Left renal pelvis (tissue), 4 donors: ENCODE data around the gene SPECC1L. TPM values are rescaled to one million over a fixed set of nuclear protein-coding genes. Genes with fewer than 3 reads are reported as not detected.

Experiments
- DNase-seq, 4 donors: peaks; one replicate each; pipeline ENCODE4 v3.0.0-alpha.2; 2013; ENCODE audit warnings: low read depth in 4 of 4, low spot score in 3 of 4
- polyA plus RNA-seq, 4 donors: library from polyadenylated mRNA; unstranded; fragments of 120-200 nt; gene quantifications; one replicate each; pipeline ENCODE4 v1.2.1, GENCODE V29; 2013; ENCODE audit not compliant: insufficient read length in 4 of 4

The SPECC1L gene
- polyA plus RNA-seq, 4 donors, result 44.0 to 57.9 (median 46.5) TPM

- no peak for DNase-seq
Observed at GRCh38 chr22:24392218-24392931, 121.7 kb downstream of the SPECC1L start.

DNA sequence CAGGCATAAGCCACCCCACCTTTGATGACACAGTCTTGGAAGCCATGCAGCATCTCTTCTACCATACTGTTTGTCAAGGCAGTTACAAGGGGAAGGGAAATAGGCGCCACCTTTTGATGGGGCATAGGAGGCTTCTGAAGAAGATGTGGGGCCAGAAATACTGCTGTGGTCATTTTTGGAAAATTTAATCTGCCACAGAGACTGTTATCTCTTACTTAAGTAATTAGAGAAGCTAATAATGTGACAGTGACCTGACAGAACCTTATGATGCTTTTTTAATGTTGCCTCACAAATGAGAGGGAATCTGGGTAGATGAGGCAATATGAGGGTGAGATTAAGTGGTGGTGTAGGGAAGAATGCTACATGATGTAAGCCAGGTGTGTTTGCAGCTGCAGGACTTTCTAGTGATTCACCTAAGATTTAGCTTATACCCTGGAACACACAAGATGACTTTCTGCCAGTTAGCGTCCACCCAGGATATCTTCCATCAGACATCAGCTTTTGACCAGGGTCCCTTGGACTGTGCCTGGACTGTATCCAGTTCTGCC is 122.5 kb downstream of the SPECC1L start:
- DNase-seq, result no peak

DNA sequence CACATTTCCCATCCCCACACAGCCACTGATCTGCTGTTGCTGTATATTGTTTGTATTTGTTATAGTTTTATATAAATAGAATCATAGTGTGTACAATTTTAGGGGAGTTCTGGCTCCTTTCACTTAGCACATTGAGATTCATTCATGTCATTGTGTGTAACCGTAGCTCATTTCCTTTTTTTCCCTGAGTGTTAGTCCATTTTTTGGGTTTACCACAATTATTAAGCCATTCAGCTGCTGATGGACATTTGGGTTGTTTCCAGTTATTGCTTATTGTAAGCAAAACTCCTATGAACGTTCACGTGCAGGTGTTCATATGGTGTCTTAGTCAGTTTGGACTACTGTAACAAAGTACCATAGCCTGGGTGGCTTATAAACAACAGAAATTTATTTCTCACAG is 123.2 kb downstream of the SPECC1L start:
- DNase-seq, result no peak

GRCh38 chr22:24394254-24394653 is 123.6 kb downstream of the SPECC1L start:
- no peak for DNase-seq

DNA sequence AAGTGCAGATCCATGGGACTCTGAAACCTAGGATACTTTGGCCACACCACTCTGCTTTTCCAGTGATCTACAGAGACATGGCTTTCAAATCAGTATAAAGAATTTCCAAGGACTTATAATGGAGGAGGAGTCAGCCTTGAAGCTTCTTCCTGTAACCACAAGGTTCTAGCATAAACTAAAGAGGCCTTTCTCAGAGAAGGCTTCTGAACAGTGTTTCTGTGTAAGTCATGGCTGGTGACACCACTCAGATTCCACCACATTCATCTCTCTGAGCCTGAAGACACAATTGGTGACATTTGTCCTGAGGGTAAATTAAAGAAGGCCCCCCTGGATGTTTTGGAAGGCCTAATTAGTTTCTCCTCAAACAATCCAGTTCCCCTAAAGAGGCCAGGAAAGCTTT is 127.8 kb downstream of the SPECC1L start:
- no peak for DNase-seq

DNA sequence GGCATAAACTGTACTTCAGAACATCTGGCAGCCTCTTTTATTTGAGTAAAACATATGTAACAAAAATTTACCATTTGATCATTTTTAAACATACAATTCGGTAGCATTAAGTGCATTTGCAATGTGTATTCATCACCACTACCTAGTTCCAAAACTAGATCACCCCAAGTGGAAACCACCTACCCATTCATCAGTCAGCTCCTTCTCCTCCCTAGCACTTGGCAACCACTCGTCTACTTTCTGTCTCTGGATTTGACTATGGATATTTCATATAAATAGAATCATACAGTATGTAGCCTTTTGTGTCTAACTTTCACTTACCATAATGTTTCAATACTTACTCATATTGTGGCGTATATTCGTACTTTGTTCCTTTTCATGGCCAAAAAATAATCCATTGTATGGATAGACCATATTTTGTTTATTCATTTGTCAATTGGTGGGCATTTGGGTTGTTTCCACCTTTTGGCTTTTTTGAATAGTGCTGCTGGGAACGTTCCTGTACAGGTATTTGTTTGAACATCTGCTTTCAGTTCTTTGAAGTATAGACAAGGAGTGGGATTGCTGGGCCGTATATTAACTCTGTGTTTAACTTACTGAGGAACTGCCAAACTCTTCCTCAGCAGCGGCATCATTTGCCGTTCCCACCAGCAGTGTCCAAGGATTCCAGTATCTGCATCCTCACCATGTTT is 129.5 kb downstream of the SPECC1L start:
- DNase-seq, result no peak

GRCh38 chr22:24400726-24401596 is 130.3 kb downstream of the SPECC1L start:
- DNase-seq, result no peak

- DNase-seq, result no peak
Observed at GRCh38 chr22:24401931-24402367, 131.3 kb downstream of the SPECC1L start.

DNA sequence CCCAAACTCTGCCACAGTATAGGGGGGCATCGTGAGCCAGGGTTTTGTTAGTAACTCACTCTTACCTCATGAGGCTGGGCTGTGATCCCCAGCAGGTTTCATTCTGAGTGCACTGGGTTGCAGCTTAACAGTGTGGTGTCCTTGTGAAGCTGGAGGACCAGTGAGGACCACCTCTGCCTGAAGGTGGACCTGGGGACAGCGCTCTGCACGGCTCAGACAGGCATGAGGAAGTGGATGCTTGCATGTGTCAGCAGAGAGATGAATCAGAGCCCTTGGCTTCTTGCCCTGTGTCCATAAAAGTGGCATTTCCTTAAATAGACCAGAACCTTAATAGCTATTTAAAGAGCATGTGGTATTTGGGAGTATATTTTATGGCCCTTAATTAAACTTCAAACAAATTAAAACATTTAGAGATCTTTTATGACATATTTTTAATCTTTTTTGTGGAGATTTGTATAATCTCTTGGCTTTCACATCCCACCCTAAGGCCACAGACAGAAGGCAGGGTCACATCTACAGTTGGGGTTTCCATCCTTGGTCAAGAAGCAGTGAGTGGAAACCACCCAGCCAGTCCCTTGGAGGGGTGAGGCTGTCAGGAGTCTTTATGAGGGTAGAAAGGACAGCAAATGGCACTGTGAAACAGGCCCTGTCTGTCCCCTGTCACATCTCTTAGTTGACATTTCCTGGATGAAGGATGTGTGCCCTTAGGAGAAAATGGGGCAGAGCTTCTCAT is 132.0 kb downstream of the SPECC1L start:
- peak; percentile 56 to 66 (median 58) for DNase-seq

- no peak for DNase-seq
Observed at GRCh38 chr22:24403346-24403745, 132.7 kb downstream of the SPECC1L start.

- DNase-seq, result no peak
Observed at GRCh38 chr22:24404561-24405275, 134.1 kb downstream of the SPECC1L start.

DNA sequence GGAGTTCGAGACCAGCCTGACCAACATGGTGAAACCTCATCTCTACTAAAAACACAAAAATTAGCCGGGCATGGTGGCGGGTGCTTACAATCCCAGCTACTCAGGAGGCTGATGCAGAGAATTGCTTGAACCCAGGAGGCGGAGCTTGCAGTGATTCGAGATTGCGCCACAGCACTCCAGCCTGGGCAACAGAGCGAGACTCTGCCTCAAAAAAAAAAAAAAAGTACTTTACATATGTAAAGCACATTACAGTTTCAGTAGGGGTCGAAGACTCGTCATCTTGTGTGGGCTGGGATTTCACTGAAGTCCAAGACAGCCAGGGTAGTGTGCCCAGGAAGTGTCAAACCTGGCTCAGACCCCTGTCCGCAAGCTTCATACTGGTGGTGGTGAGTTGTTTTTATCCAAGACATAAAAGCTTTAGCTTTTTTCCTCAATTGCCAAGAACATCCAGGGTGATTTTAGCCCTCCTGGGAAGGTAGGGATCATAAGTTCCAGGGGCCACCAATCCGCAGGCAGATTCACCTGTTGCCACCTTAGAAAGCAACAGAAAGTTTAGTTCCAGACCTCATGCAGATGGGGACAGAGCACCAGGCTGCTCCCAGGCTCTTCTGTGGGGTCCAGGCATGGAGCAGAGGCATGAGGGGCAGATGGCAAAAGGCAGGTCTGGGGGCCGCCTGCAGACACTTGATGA is 135.1 kb downstream of the SPECC1L start:
- DNase-seq, result no peak

DNA sequence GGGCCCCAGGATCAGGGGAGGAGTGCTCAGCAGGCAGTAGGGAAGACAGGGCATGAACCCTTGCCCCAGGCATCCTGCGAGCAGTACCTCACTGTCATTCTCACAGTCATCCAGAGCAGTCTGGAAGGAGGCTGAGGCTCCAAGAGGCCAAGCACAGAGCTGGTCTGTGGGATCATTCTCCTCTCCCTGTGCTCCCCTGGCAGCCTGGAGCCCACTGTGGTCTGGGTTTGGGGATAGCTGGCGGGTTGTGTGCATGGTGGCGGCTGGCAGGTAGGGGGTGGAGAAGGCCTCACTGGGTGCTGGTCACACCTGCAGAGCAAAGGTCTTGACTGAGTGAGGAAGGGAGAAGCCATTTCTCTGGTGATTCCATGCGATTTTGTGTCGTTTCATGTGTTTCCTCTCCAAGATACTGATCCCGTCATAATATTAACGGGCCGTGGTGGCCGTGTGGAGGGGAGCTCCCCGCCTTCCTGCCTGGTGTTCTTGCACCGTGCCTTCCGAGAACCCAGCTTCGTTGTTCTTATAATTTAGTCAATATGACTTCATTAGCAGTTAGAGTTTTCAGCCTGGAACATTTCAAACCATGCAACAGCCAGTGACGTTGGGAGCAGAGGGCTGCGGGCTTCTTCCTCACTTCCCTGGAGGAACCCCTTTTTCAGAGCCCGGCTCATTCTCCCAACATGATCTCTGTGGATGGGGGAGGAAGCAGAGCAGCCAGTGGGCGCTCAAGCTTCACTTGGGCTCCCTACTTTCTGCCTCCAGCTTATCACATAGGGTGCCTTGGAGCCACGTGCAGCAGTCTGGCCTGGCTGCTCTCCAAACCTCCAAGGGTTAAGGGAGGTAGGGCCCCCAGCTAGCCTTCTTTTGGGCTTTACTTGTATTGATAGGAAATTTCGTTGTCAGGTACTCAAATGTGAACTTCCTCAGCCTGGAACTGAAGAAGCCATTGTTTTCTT is 136.0 kb downstream of the SPECC1L start:
- DNase-seq, result no peak

- no peak for DNase-seq
Observed at GRCh38 chr22:24407278-24407665, 136.6 kb downstream of the SPECC1L start.

GRCh38 chr22:24407884-24408283 is 137.3 kb downstream of the SPECC1L start:
- DNase-seq, result no peak

DNA sequence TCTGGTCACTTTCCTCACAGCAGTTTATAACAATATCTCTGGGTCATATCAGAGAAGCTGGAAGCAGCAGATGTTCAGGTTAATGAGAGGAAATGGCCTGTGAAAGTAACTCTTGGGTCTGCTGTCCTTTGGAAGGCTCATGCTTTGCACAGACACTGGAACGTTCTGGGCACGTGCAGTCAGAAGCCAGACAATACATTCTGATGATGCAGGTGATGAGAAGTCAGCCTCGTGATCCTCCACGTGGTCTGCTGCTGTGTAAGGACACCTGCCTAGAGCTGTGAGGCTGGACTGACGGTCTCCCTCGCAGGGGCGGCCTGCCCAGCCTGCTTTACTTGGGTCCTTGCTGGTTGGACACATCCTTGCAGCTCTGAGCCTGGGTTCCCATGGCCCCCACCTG is 138.0 kb downstream of the SPECC1L start:
- DNase-seq, result no peak

DNA sequence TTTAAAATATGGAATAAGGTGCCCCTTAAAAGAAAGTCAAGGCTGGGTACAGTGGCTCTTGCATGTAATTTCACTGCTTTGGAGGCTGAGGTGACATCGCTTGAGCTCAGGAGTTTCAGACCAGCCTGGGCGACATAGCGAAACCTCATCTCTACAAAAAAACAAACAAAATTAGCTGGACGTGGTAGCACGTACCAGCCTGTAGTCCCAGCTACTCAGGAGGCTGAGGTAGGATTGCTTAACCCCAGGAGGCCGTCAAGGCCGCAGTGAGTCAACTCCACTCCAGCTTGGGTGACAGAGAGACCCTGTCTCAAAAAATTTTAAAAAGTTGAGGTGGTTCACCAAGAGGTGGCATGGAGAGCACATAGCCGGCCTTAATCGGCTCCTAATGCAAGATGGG is 139.1 kb downstream of the SPECC1L start:
- DNase-seq, result no peak
